ENCODE data around the gene ITGA11.

GRCh38 chr15:68435966-68436365, 4.0 kb upstream of the ITGA11 start:
- TF ChIP-seq CTCF (IDR thresholded peaks at IDR 0.05), result no peak
- TF ChIP-seq MEF2A (IDR thresholded peaks at IDR 0.05; ENCODE audit: borderline replicate concordance, low read depth), result no peak
- no peak for TF ChIP-seq MXI1 (IDR thresholded peaks at IDR 0.05; ENCODE audit: low read depth, low read length)
- TF ChIP-seq EP300 (IDR thresholded peaks at IDR 0.05; ENCODE audit: borderline replicate concordance in 1 of 2, low read depth in 1 of 2, low read length in 1 of 2), result no peak
- no peak for TF ChIP-seq SIN3A (IDR thresholded peaks at IDR 0.05; ENCODE audit: borderline replicate concordance, low read depth, low read length)
- no peak for TF ChIP-seq RCOR1 (IDR thresholded peaks at IDR 0.05; ENCODE audit: low read length)
- no peak for TF ChIP-seq POLR2AphosphoS5 (IDR thresholded peaks at IDR 0.05; ENCODE audit: low read depth, low read length)
- TF ChIP-seq TAF1 (IDR thresholded peaks at IDR 0.05; ENCODE audit: borderline replicate concordance, low read depth, low read length), result no peak
- no peak for TF ChIP-seq SMC3 (IDR thresholded peaks at IDR 0.05; ENCODE audit: low read depth, low read length)
- TF ChIP-seq RAD21 (IDR thresholded peaks at IDR 0.05; ENCODE audit: low read length), result no peak
- no peak for TF ChIP-seq CHD2 (IDR thresholded peaks at IDR 0.05; ENCODE audit: low read length, partially characterized antibody)
- TF ChIP-seq USF2 (IDR thresholded peaks at IDR 0.05; ENCODE audit: borderline replicate concordance, low read depth, low read length), result no peak
- no peak for TF ChIP-seq FOXJ3 (CRISPR knock-in tag; IDR thresholded peaks at IDR 0.05)

All from SK-N-SH (cell line).